Adrenal gland (tissue), 5 donors: Measurements from ENCODE around the gene ZDHHC17.

Source experiments
- CTCF ChIP-seq, 6 experiments: fragments of 450-650 bp in 4 of 6; fragments of 200-600 bp in 2 of 6; sonication (generic) in 1 of 6; IDR thresholded peaks; 1 replicate in 5 of 6; 2 replicates in 1 of 6; pipeline versions ENCODE4 v1.5.1 to v1.8.0; 2016 to 2021; ENCODE audit warnings: antibody characterized with exemption in 6 of 6, mild to moderate bottlenecking in 2 of 6, moderate library complexity in 1 of 6
- POLR2A ChIP-seq, 2 donors: fragments of 450-650 bp; IDR thresholded peaks; one replicate each; pipeline ENCODE4 v1.6.1; 2017; ENCODE audit warnings: antibody characterized with exemption in 2 of 2, mild to moderate bottlenecking in 2 of 2, moderate library complexity in 1 of 2
- donor health status: DM: no; HTN: no; CAD: no.

DNA sequence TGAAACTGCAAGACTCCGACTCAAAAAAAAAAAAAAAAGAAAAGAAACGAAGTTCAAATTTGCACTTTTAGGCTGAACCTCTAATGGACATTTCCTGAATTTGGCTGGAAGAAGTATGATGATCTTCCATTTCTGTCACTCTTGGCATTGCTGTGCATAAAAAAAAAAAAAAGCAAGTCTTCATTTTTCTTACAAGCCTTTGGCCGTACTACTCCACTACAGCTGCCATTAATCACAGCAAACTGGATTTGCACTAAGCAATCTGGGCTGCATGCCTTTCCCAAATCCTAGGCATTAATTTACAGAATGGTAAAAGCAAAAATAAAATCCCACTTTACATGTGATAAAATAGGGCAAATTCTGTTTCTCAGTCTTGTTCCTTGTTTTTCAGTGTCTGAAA is 107.8 kb downstream of the ZDHHC17 start:
- TF ChIP-seq CTCF (IDR thresholded peaks at IDR 0.05), result no peak
- no peak for TF ChIP-seq POLR2A (IDR thresholded peaks at IDR 0.05)
